NCI-H1105 (cell line): ENCODE results near the gene CRIM1.

Source experiments
- DNase-seq: peaks from one replicate; lab custom pipeline; 2025; lab: John Stamatoyannopoulos, UW

The CRIM1 gene

GRCh38 chr2:36554531-36554930 lies 199.0 kb downstream of the CRIM1 start:
- DNase-seq: no peak

GRCh38 chr2:36555789-36556188 lies 200.2 kb downstream of the CRIM1 start:
- DNase-seq: no peak

GRCh38 chr2:36556842-36557241 lies 201.3 kb downstream of the CRIM1 start:
- DNase-seq: no peak

- DNase-seq: no peak
Observed at GRCh38 chr2:36559221-36559942, 203.8 kb downstream of the CRIM1 start.

GRCh38 chr2:36560726-36561125 lies 205.1 kb downstream of the CRIM1 start:
- no peak for DNase-seq

- no peak for DNase-seq
Observed at GRCh38 chr2:36561237-36561944, 205.8 kb downstream of the CRIM1 start.

- DNase-seq: no peak
Observed at GRCh38 chr2:36562240-36562639, 206.7 kb downstream of the CRIM1 start.

- no peak for DNase-seq
Observed at GRCh38 chr2:36562973-36563532, 207.5 kb downstream of the CRIM1 start.

GRCh38 chr2:36564377-36564930 lies 208.9 kb downstream of the CRIM1 start:
- no peak for DNase-seq

GRCh38 chr2:36565712-36566111 lies 210.1 kb downstream of the CRIM1 start:
- DNase-seq: no peak

GRCh38 chr2:36566887-36567286 lies 211.3 kb downstream of the CRIM1 start:
- no peak for DNase-seq

- no peak for DNase-seq
Observed at GRCh38 chr2:36567711-36568408, 212.3 kb downstream of the CRIM1 start.

- no peak for DNase-seq
Observed at GRCh38 chr2:36568516-36569246, 213.1 kb downstream of the CRIM1 start.

- DNase-seq: no peak
Observed at GRCh38 chr2:36569267-36569856, 213.8 kb downstream of the CRIM1 start.

GRCh38 chr2:36570416-36570815 lies 214.8 kb downstream of the CRIM1 start:
- DNase-seq: no peak

GRCh38 chr2:36572054-36572718 lies 216.6 kb downstream of the CRIM1 start:
- no peak for DNase-seq

- no peak for DNase-seq
Observed at GRCh38 chr2:36572719-36573059, 217.1 kb downstream of the CRIM1 start.

- DNase-seq: no peak
Observed at GRCh38 chr2:36573165-36573564, 217.6 kb downstream of the CRIM1 start.

GRCh38 chr2:36574560-36574959 lies 219.0 kb downstream of the CRIM1 start:
- DNase-seq: no peak

- no peak for DNase-seq
Observed at GRCh38 chr2:36577884-36578283, 222.3 kb downstream of the CRIM1 start.
